ENCODE measurements around the gene CES1. TPM values are rescaled to one million over a fixed set of nuclear protein-coding genes. Genes with fewer than 3 reads are reported as not detected.
"Not testable (repeated sequence)": the region's sequence is repeated elsewhere in the genome, so short reads cannot be mapped to it uniquely, and the experiment has no call there.

CES1 gene
- total RNA-seq, 1 experiment from 2014 or later, result not detected

DNA sequence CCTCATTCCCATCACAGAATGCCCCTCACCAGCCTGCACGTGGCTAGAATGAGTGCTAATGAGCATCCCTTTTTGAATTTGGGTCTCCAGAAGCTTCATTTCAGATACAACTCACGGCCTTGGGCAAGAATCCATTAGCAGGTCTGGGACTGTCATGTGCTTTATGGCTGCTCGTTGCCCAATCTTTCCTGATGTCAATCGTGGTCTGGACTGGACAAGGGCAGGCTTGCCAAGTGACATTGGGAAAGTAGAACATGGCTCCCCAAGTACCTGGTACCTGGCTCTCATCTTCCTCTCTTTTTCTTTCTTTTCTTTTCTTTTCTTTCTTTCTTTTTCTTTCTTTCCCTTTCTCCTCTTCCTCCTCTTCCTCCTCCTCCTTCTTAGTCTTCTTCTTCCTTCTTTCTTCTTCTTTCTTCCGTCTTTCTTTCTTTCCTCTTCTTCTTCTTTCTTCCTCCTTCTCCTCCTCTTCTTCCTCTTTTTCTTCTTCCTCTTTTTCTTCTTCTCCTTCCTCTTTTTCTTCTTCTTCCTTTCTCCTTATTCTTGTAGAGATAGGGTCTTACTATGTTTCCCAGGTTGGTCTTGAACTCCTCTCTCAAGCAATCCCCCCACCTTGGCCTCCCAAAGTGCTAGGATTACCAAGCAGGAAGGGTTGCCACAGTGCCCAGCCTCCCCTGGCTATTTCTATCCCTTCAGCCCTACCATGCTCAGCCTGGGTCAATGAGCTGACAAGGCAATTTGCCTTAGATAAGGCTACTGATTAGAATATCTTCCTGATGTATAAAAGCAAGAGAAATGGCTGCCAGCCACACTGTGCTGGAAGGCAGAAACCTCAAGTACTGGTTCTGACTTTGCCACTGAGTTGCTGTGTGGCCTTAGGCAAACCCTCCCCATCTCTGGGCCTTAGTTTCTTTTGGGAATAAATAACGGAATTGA lies 75.0 kb downstream of the CES1 start:
- POLR2A ChIA-PET (ENCODE audit: unreplicated experiment); DNase-seq; H4K20me1 ChIP-seq (ENCODE audit: low read length); H2AFZ ChIP-seq (ENCODE audit: low read length); ATAC-seq; H3K4me1 ChIP-seq (ENCODE audit: insufficient read depth, low read length); H3K79me2 ChIP-seq (ENCODE audit: low read length); H3K9me3 ChIP-seq (ENCODE audit: low read length); H3K4me2 ChIP-seq (ENCODE audit: low read length); H3K27me3 ChIP-seq (ENCODE audit: low read length); H3F3A ChIP-seq (ENCODE audit: low read length, unreplicated experiment); H3K36me3 ChIP-seq (ENCODE audit: low read depth, low read length); H3K27ac ChIP-seq (ENCODE audit: low read length); H3K9ac ChIP-seq (ENCODE audit: low read length); BruUV-seq (replicated peaks); H3K4me3 ChIP-seq (ENCODE audit: low read length); intact Hi-C loops (cut with micrococcal nuclease); CTCF ChIA-PET; H3K9me2 ChIP-seq (replicated peaks; ENCODE audit: low read length): not testable (repeated sequence)

DNA sequence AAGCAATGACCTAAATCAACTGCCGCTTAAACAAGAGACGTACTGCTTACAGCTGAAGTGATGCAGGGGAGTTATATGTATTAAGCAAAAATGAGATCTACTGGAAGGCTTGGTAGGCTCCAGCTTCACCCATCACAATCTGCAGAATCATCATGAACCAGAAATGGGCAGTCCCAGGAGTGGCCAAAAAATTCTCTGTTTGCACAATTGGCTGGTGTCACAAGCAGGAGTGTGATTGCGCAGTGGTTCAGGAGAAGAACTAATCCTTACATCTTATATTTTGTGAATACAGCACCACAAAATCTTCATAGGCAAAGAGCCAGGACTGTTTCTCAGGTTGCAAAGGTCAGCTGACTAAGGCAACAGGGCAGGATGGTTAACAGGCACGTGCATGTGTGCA lies 75.9 kb downstream of the CES1 start:
- H3K4me1 ChIP-seq (ENCODE audit: insufficient read depth, low read length), result no peaks in the 10 kb centered on the region
- ChIA-PET CTCF (no interaction called here), POLR2A (ENCODE audit: unreplicated experiment) (no interaction called here)
- intact Hi-C loops (cut with micrococcal nuclease), result no loop called here
- H3K27ac ChIP-seq (ENCODE audit: low read length), result no peak overlapping the region
- no peaks in the 10 kb centered on the region for H3K9me3 ChIP-seq (ENCODE audit: low read length)
- no TSS peak for BruUV-seq (replicated peaks)
- H3K4me3 ChIP-seq (ENCODE audit: low read length), result no peak overlapping the region
- DNase-seq (no peak), ATAC-seq (no peak)
- TF ChIP-seq EZH2phosphoT487 (IDR thresholded peaks at IDR 0.05; ENCODE audit: borderline replicate concordance, low read length) (no peak), EZH2 (IDR thresholded peaks at IDR 0.05; ENCODE audit: low read length, unreplicated experiment) (no peak), CTCF (conservative IDR thresholded peaks at IDR 0.05; ENCODE audit: low read depth, low read length) (no peak)
- H3F3A ChIP-seq (ENCODE audit: low read length, unreplicated experiment), result no peaks in the 10 kb centered on the region
- no peaks in the 10 kb centered on the region for H3K9me2 ChIP-seq (replicated peaks; ENCODE audit: low read length)
- H3K36me3 ChIP-seq (ENCODE audit: low read depth, low read length), result no peaks in the 10 kb centered on the region
- no peaks in the 10 kb centered on the region for H4K20me1 ChIP-seq (ENCODE audit: low read length)
- H3K79me2 ChIP-seq (ENCODE audit: low read length), result no peaks in the 10 kb centered on the region
- H3K4me2 ChIP-seq (ENCODE audit: low read length), result no peak overlapping the region
- H2AFZ ChIP-seq (ENCODE audit: low read length), result no peak overlapping the region
- no peaks in the 10 kb centered on the region for H3K27me3 ChIP-seq (ENCODE audit: low read length)
- H3K9ac ChIP-seq (ENCODE audit: low read length), result no peak overlapping the region

DNA sequence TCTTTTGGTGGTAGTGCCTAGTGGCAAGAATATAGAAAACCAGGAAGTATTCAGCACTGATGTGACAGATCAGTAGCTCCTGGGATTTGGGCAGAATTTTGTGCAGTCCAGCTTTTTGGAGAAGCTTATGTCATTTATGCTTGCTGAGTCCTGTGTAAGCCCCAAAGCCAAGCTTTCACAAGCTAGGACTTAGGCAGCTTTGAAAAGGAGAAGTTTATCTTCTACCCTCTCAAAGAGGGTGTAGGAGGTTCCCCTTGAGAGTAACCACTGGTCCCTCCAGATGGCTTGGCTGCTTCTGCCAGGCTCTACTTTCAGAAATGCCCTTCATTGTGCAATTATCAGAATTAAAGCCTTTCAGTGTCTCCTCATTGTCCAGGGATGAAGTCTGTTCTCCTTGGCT lies 78.8 kb downstream of the CES1 start:
- ATAC-seq (no peak), DNase-seq (no peak)
- H3K9me3 ChIP-seq (ENCODE audit: low read length), result no peaks in the 10 kb centered on the region
- no peak overlapping the region for H3K4me2 ChIP-seq (ENCODE audit: low read length)
- H2AFZ ChIP-seq (ENCODE audit: low read length), result no peak overlapping the region
- H3K4me1 ChIP-seq (ENCODE audit: insufficient read depth, low read length), result no peaks in the 10 kb centered on the region
- no peaks in the 10 kb centered on the region for H4K20me1 ChIP-seq (ENCODE audit: low read length)
- H3K36me3 ChIP-seq (ENCODE audit: low read depth, low read length), result no peaks in the 10 kb centered on the region
- H3F3A ChIP-seq (ENCODE audit: low read length, unreplicated experiment), result no peaks in the 10 kb centered on the region
- no peaks in the 10 kb centered on the region for H3K27me3 ChIP-seq (ENCODE audit: low read length)
- CTCF ChIA-PET, result no interaction called here
- no peak overlapping the region for H3K27ac ChIP-seq (ENCODE audit: low read length)
- H3K9me2 ChIP-seq (replicated peaks; ENCODE audit: low read length), result no peaks in the 10 kb centered on the region
- POLR2A ChIA-PET (ENCODE audit: unreplicated experiment), result no interaction called here
- no peaks in the 10 kb centered on the region for H3K79me2 ChIP-seq (ENCODE audit: low read length)
- intact Hi-C loops (cut with micrococcal nuclease), result no loop called here
- BruUV-seq (replicated peaks), result no TSS peak
- H3K4me3 ChIP-seq (ENCODE audit: low read length), result no peak overlapping the region
- no peak for TF ChIP-seq EZH2 (IDR thresholded peaks at IDR 0.05; ENCODE audit: low read length, unreplicated experiment)
- H3K9ac ChIP-seq (ENCODE audit: low read length), result no peak overlapping the region

GRCh38 chr16:55753145-55753631 lies 79.7 kb downstream of the CES1 start:
- H3K4me2 ChIP-seq (ENCODE audit: low read length); H3K9me2 ChIP-seq (replicated peaks; ENCODE audit: low read length); CTCF ChIA-PET; DNase-seq; H3K9ac ChIP-seq (ENCODE audit: low read length); H3K27me3 ChIP-seq (ENCODE audit: low read length); intact Hi-C loops (cut with micrococcal nuclease); H3K4me1 ChIP-seq (ENCODE audit: insufficient read depth, low read length); H3F3A ChIP-seq (ENCODE audit: low read length, unreplicated experiment); H4K20me1 ChIP-seq (ENCODE audit: low read length); H2AFZ ChIP-seq (ENCODE audit: low read length); H3K36me3 ChIP-seq (ENCODE audit: low read depth, low read length); BruUV-seq (replicated peaks); POLR2A ChIA-PET (ENCODE audit: unreplicated experiment); H3K9me3 ChIP-seq (ENCODE audit: low read length); H3K4me3 ChIP-seq (ENCODE audit: low read length); ATAC-seq; H3K79me2 ChIP-seq (ENCODE audit: low read length): not testable (repeated sequence)
- H3K27ac ChIP-seq (ENCODE audit: low read length), result peak overlapping the region; percentile 39; the same call in 1 of the 2 replicates

Other genes starting within 250 kb of the CES1 start
- gene SLC6A2, start 177.1 kb downstream of the CES1 start, total RNA-seq (2014; rRNA removed), result not detected in 2 replicates
- gene CES5A, start 42.3 kb upstream of the CES1 start, total RNA-seq (2014; rRNA removed), result not detected in 2 replicates

Measured in PC-3 (cell line).